ENCODE measurements around the gene MYOCD.

Gene MYOCD

DNA sequence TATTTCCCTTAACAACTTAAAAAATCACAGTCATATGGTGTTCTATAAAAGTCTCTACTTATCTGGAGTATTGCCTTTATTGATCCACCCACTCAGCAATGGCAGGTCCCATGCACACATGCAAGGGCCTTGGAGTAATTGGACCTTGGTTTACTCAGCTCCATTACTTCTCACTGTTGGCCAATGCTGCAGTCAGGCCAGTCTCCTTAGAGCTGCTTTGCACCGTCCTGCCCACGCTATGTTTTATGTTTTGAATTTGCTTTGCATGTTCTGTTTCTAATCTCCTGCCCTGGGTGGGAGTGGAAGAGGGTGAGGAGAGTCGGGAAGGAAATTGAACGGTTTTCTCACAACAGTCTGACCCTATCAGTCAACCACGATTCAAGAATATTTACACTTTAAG, 147.2 kb downstream of the MYOCD start:
- H3K27ac ChIP-seq: no peak overlapping the region
- no peaks in the 10 kb centered on the region for H3K36me3 ChIP-seq
- no peak for DNase-seq
- H3K9me3 ChIP-seq (ENCODE audit: severe bottlenecking): peaks cover 1% of the 10 kb centered on the region
- H3K27me3 ChIP-seq (ENCODE audit: insufficient read depth, low read depth, severe bottlenecking): no peaks in the 10 kb centered on the region
- no peak overlapping the region for H3K4me3 ChIP-seq (ENCODE audit: low read depth, low read length)
- TF ChIP-seq CTCF (IDR thresholded peaks at IDR 0.05; ENCODE audit: low read depth, low read length): no peak

DNA sequence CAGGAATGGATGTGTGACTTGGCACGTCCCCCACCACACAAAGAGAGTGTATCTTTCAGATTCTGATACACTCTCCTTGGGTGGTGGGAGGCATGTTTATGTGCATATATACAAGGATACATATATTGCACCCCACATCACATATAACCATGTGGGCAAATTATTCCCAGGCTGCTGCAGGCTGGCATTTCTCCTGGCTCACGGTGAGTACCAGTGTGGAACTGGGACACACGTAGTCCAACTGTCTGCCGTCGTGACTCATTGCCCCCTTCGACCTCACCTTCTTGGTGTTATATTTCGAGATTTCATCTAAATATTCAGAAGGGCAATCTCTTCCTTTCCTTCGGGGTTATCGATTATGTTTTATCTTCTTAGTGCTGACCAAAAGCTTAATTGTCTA, 148.0 kb downstream of the MYOCD start:
- Histone ChIP-seq H3K27me3 (ENCODE audit: insufficient read depth, low read depth, severe bottlenecking) (no peaks in the 10 kb centered on the region), H3K4me3 (ENCODE audit: low read depth, low read length) (no peak overlapping the region), H3K36me3 (no peaks in the 10 kb centered on the region), H3K27ac (no peak overlapping the region), H3K9me3 (ENCODE audit: severe bottlenecking) (no peaks in the 10 kb centered on the region)
- TF ChIP-seq CTCF (IDR thresholded peaks at IDR 0.05; ENCODE audit: low read depth, low read length): no peak
- DNase-seq: no peak

DNA sequence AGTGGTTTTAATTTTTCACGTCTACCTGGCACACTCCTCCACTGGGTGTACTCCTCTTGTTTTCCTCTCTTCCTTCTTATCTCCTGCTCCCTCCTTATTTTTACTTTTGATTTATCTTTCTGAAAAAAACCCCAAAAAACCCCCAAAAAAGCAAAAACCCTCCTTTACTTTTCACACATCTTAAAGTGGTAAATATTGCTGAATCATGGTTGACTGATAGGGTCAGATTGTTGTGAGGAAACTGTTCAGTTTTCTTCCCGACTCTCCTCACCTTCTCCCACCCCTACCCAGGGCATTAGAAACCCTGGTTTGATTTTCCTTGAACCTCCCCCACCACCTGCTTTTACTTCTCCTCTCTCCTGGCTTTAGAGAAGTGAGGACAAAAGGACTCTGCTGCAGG, 149.0 kb downstream of the MYOCD start:
- TF ChIP-seq CTCF (IDR thresholded peaks at IDR 0.05; ENCODE audit: low read depth, low read length): no peak
- Histone ChIP-seq H3K36me3 (no peaks in the 10 kb centered on the region), H3K9me3 (ENCODE audit: severe bottlenecking) (no peaks in the 10 kb centered on the region), H3K27ac (no peak overlapping the region), H3K27me3 (ENCODE audit: insufficient read depth, low read depth, severe bottlenecking) (no peaks in the 10 kb centered on the region), H3K4me3 (ENCODE audit: low read depth, low read length) (no peak overlapping the region)
- DNase-seq: no peak

DNA sequence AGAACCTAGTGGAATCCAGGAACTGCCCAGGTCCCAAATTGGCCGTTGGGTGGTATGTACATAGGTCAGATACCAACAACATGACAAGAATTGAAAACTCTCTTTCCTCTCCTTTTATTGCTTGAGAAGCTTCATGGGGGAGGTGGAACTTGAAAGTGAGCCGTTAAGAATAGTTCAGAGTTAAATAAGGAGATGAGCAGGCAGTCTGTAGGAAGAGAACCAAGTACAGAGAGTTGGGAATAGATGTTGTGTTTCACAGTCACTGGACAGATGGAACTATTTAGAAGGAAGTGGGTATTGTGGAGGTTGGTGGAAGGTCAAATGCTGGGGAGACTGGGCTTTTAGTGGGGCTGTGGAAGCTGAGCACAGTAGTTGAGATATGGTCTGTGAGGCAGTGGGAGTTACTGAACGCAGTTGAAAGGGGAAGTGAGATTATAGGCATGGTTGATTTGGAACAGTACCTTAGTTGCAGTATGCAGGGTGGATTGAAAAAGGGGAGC, 150.0 kb downstream of the MYOCD start:
- no peak for DNase-seq
- Histone ChIP-seq H3K9me3 (ENCODE audit: severe bottlenecking) (no peaks in the 10 kb centered on the region), H3K4me3 (ENCODE audit: low read depth, low read length) (no peak overlapping the region), H3K27ac (no peak overlapping the region), H3K36me3 (no peaks in the 10 kb centered on the region), H3K27me3 (ENCODE audit: insufficient read depth, low read depth, severe bottlenecking) (no peaks in the 10 kb centered on the region)
- TF ChIP-seq CTCF (IDR thresholded peaks at IDR 0.05; ENCODE audit: low read depth, low read length): no peak

All from WERI-Rb-1 (cell line).